ENCODE measurements around the gene VEGFB. TPM values are rescaled to one million over a fixed set of nuclear protein-coding genes. Genes with fewer than 3 reads are reported as not detected.

The VEGFB gene
- total RNA-seq, 4 donors from 2014 or later = 21.7 to 66.8 (median 42.5) TPM

DNA sequence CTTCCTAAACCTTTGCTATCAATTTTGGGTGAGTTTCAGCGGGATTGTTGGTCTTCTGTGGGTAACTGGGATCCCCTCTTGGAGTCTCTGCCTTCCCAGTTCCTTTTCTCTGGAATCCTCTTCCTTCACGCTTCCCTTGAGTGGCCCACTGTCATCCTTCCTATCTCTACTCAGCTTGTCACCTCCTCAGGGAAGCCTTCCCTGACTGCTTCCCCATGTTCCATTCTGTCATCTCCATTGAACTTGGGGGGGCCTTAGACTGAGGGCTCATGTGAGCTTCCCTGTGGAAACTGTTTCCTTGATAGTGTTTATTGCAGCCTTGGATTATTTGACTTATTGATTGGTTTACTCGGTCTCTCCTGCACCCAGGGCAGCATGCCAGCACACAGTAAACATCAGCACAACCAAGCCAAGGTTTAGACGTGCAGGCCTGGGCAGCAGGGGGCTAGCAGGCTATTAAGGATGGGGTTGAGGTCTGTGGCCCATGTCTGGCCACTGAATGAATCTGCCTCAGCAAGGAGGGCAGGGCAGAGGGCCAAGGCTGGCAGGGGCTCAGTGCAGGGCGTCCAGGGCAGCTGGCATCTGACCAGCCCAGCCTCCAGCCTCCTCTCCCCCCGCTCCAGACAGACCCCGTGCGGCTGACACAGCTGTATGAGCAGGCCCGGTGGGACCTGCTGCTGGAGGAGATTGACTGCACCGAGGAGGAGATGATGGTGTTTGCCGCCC lies 15.6 kb upstream of the VEGFB start:
- H3K27me3 ChIP-seq = no peaks in the 10 kb centered on the region
- peaks cover 0 to 44% (median 0%) of the 10 kb centered on the region in 3 donors for H3K36me3 ChIP-seq
- TF ChIP-seq, protein P1, sequence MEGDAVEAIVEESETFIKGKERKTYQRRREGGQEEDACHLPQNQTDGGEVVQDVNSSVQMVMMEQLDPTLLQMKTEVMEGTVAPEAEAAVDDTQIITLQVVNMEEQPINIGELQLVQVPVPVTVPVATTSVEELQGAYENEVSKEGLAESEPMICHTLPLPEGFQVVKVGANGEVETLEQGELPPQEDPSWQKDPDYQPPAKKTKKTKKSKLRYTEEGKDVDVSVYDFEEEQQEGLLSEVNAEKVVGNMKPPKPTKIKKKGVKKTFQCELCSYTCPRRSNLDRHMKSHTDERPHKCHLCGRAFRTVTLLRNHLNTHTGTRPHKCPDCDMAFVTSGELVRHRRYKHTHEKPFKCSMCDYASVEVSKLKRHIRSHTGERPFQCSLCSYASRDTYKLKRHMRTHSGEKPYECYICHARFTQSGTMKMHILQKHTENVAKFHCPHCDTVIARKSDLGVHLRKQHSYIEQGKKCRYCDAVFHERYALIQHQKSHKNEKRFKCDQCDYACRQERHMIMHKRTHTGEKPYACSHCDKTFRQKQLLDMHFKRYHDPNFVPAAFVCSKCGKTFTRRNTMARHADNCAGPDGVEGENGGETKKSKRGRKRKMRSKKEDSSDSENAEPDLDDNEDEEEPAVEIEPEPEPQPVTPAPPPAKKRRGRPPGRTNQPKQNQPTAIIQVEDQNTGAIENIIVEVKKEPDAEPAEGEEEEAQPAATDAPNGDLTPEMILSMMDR (IDR thresholded peaks at IDR 0.05) = no peak
- no peak for TF ChIP-seq POLR2A (IDR thresholded peaks at IDR 0.05)
- DNase-seq = no peak
- H3K27ac ChIP-seq = no peak overlapping the region
- H3K4me1 ChIP-seq = no peaks in the 10 kb centered on the region
- no peak overlapping the region for H3K4me3 ChIP-seq
- no peaks in the 10 kb centered on the region for H3K9me3 ChIP-seq

DNA sequence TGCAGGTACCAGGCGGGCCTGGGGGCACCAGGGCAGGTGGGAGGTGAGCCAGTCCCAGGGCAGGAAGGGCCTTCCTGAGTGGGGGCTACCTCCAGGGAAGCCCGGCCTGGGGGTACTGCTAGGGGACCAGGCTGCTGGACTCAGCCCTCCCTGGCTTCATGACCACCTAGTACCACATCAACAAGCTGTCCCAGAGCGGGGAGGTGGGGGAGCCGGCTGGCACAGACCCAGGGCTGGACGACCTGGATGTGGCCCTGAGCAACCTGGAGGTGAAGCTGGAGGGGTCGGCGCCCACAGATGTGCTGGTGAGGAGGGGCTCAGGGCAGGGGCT lies 15.1 kb upstream of the VEGFB start:
- no peaks in the 10 kb centered on the region for H3K9me3 ChIP-seq
- no peaks in the 10 kb centered on the region for H3K27me3 ChIP-seq
- H3K4me1 ChIP-seq = no peaks in the 10 kb centered on the region
- no peak for DNase-seq
- TF ChIP-seq, protein P1 (IDR thresholded peaks at IDR 0.05) = no peak
- TF ChIP-seq POLR2A (IDR thresholded peaks at IDR 0.05) = no peak
- no peak overlapping the region for H3K27ac ChIP-seq
- H3K4me3 ChIP-seq = no peak overlapping the region
- H3K36me3 ChIP-seq = peaks cover 0 to 44% (median 0%) of the 10 kb centered on the region in 3 donors

DNA sequence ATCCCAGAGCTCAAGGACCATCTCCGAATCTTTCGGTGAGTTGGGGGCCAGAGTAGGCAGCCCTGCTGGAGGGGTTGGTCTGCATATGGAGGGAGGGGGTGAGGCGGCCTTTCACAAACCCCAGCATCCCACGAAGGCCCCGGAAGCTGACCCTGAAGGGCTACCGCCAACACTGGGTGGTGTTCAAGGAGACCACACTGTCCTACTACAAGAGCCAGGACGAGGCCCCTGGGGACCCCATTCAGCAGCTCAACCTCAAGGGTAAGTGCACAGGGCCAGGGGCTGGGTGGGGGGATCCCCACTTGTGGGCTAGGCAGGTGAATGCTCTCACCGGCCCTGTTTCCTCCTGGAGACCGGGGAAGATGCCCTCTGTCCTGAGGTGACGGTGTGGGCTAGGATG lies 14.6 kb upstream of the VEGFB start:
- Histone ChIP-seq H3K27me3 (no peaks in the 10 kb centered on the region), H3K4me1 (peaks cover 0 to under 1% (median 0%) of the 10 kb centered on the region in 4 donors), H3K4me3 (no peak overlapping the region), H3K9me3 (no peaks in the 10 kb centered on the region), H3K36me3 (peaks cover 0 to 44% (median 0%) of the 10 kb centered on the region in 3 donors), H3K27ac (no peak overlapping the region)
- no peak for DNase-seq
- no peak for TF ChIP-seq POLR2A (IDR thresholded peaks at IDR 0.05)
- TF ChIP-seq, protein P1 (IDR thresholded peaks at IDR 0.05) = no peak

DNA sequence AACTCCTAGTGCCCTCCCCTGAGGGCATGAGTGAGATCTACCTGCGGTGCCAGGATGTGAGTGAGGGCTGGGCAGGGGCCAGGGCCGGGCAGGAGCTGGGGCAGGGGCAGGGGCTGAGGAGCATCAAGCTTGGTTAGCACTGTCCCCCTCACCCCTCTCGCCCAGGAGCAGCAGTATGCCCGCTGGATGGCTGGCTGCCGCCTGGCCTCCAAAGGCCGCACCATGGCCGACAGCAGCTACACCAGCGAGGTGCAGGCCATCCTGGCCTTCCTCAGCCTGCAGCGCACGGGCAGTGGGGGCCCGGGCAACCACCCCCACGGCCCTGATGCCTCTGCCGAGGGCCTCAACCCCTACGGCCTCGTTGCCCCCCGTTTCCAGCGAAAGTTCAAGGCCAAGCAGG lies 14.1 kb upstream of the VEGFB start:
- H3K4me1 ChIP-seq = peaks cover 0 to 6% (median 1%) of the 10 kb centered on the region in 4 donors
- H3K4me3 ChIP-seq = no peak overlapping the region
- peaks cover 0 to 41% (median 0%) of the 10 kb centered on the region in 3 donors for H3K36me3 ChIP-seq
- TF ChIP-seq POLR2A (IDR thresholded peaks at IDR 0.05) = no peak
- TF ChIP-seq, protein P1 (IDR thresholded peaks at IDR 0.05) = no peak
- no peak overlapping the region for H3K27ac ChIP-seq
- no peak for DNase-seq
- no peaks in the 10 kb centered on the region for H3K9me3 ChIP-seq
- H3K27me3 ChIP-seq = no peaks in the 10 kb centered on the region

DNA sequence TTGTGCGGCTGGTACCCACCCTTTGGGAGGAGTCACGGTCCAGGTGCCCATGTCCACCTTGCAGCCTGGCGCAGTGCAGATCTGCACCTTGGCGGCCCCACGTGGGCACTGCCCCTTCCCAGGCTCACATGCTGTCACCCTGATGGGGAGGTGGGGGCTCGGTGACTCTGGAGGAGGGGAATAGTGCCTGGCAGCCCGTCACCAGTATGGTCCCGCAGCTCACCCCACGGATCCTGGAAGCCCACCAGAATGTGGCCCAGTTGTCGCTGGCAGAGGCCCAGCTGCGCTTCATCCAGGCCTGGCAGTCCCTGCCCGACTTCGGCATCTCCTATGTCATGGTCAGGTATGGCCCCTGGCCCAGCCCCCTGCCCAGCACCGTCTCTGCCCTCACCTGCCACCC lies 13.6 kb upstream of the VEGFB start:
- Histone ChIP-seq H3K27me3 (no peaks in the 10 kb centered on the region), H3K9me3 (no peaks in the 10 kb centered on the region), H3K36me3 (peaks cover 0 to 38% (median 0%) of the 10 kb centered on the region in 3 donors), H3K4me3 (no peak overlapping the region), H3K27ac (no peak overlapping the region), H3K4me1 (peaks cover 0 to 10% (median 4%) of the 10 kb centered on the region in 4 donors)
- no peak for TF ChIP-seq POLR2A (IDR thresholded peaks at IDR 0.05)
- TF ChIP-seq, protein P1 (IDR thresholded peaks at IDR 0.05) = no peak
- no peak for DNase-seq

All from Peyer's patch (tissue), 4 donors.